GM12878 (cell line): ENCODE measurements around the gene TXNDC8. TPM values are rescaled to one million over a fixed set of nuclear protein-coding genes. Genes with fewer than 3 reads are reported as not detected.

Experiments used
- ATAC-seq: fragments of 200-7000 bp; cut with Tn5 transposase; 3 replicates; pipeline ENCODE4 v1.9.1; 2020; ENCODE audit warnings: mild to moderate bottlenecking, moderate library complexity
- BruUV-seq: library from RNA; stranded (reverse); fragments of 400-500 nt; replicated peaks from 2 replicates; lab custom pipeline; 2021; lab: Mats Ljungman, UMichigan
- CTCF ChIA-PET: fragments of 300-600 bp; sonication (Branson Sonifier 250); formaldehyde crosslinking; extraction: SDS; loops from one replicate; lab custom pipeline; 2021; ENCODE audit warnings: inconsistent platforms; lab: Yijun Ruan, JAX
- POLR2A ChIA-PET: fragments of 350-600 bp; formaldehyde crosslinking; extraction: SDS; loops from one replicate; lab custom pipeline; 2021; ENCODE audit warnings: inconsistent platforms; lab: Charles Lee
- RAD21 ChIA-PET: fragments of 300-600 bp; sonication (Branson Sonifier 250); formaldehyde crosslinking; loops from one replicate; lab custom pipeline; 2023; ENCODE audit warnings: antibody characterized with exemption; ENCODE audit not compliant: unreplicated experiment; lab: Charles Lee
- SMC1A ChIA-PET: fragments of 300-600 bp; sonication (Branson Sonifier 250); formaldehyde crosslinking; loops from one replicate; lab custom pipeline; 2023; ENCODE audit not compliant: unreplicated experiment, uncharacterized antibody; lab: Charles Lee
- DNase-seq: peaks from one replicate; pipeline ENCODE4 v3.0.0-alpha.2; 2011; ENCODE audit warnings: low read depth, low spot score
- FAIRE-seq: peaks from 3 replicates; lab custom pipeline; 2011; peaks lifted over from hg19 to GRCh38; lab: Jason Lieb, UNC
- H2AFZ ChIP-seq: 2 replicates; pipeline ENCODE4 v1.6.0; 2011; ENCODE audit warnings: low read depth, low read length, control low read depth; ENCODE audit not compliant: control insufficient read depth
- H3K27ac ChIP-seq: 2 replicates; pipeline ENCODE4 v1.5.1; 2011; ENCODE audit warnings: control low read depth; ENCODE audit not compliant: control insufficient read depth, insufficient read depth
- H3K27me3 ChIP-seq, 2 experiments: replicated peaks in 1 of 2; 2 replicates each; pipeline versions ENCODE4 v1.6.0 to v1.6.1; 2011; ENCODE audit warnings: low read length in 1 of 2; ENCODE audit not compliant: control insufficient read depth in 2 of 2, insufficient read depth in 2 of 2
- H3K36me3 ChIP-seq, 2 experiments: 2 replicates each; pipeline ENCODE4 v1.5.1; 2011; ENCODE audit warnings: low read length in 1 of 2; ENCODE audit not compliant: control insufficient read depth in 2 of 2, insufficient read depth in 2 of 2
- H3K4me1 ChIP-seq: 2 replicates; pipeline ENCODE4 v1.6.1; 2011; ENCODE audit warnings: mild to moderate bottlenecking, low read length, moderate library complexity, mixed read lengths; ENCODE audit not compliant: control insufficient read depth, insufficient read depth
- H3K4me2 ChIP-seq: 2 replicates; pipeline ENCODE4 v1.6.0; 2011; ENCODE audit warnings: control low read depth; ENCODE audit not compliant: control insufficient read depth, insufficient read depth
- H3K4me3 ChIP-seq: fragments of 200-600 bp; sonication (generic); 2 replicates; pipeline ENCODE4 v1.5.1; 2016
- H3K79me2 ChIP-seq: 2 replicates; pipeline ENCODE4 v1.6.0; 2011; ENCODE audit warnings: low read length; ENCODE audit not compliant: control insufficient read depth, insufficient read depth
- H3K9ac ChIP-seq: 2 replicates; pipeline ENCODE4 v1.8.0; 2011; ENCODE audit warnings: low read length, control low read depth, mixed read lengths; ENCODE audit not compliant: control insufficient read depth, insufficient read depth
- H3K9me3 ChIP-seq: replicated peaks from 3 replicates; pipeline ENCODE4 v1.5.1; 2011; ENCODE audit warnings: mild to moderate bottlenecking, low read length; ENCODE audit not compliant: control insufficient read depth, insufficient read depth
- H4K20me1 ChIP-seq: 2 replicates; pipeline ENCODE4 v1.6.0; 2011; ENCODE audit not compliant: control insufficient read depth, insufficient read depth
- BCL3 ChIP-seq: IDR thresholded peaks from 2 replicates; pipeline ENCODE4 v1.6.1; 2011; ENCODE audit warnings: borderline replicate concordance, low read depth, mild to moderate bottlenecking, moderate library complexity, low read length; ENCODE audit not compliant: insufficient read depth, poor library complexity, severe bottlenecking
- CEBPZ ChIP-seq: fragments of 150-350 bp; IDR thresholded peaks from 2 replicates; pipeline ENCODE4 v1.6.1; 2016; ENCODE audit warnings: low read depth, low read length
- IKZF2 ChIP-seq, 2 experiments: fragments of 450-650 bp; IDR thresholded peaks; 2 replicates each; pipeline ENCODE4 v1.6.1; 2017; ENCODE audit warnings: mild to moderate bottlenecking in 2 of 2, moderate library complexity in 2 of 2
- MTA3 ChIP-seq: IDR thresholded peaks from 2 replicates; pipeline ENCODE4 v1.6.1; 2012; ENCODE audit warnings: low read length, inconsistent platforms, borderline replicate concordance
- NFXL1 ChIP-seq: fragments of 450-650 bp; IDR thresholded peaks from 2 replicates; pipeline ENCODE4 v1.6.1; 2017; ENCODE audit warnings: antibody characterized with exemption, mild to moderate bottlenecking, borderline replicate concordance
- WGBS: methylation state at CpG from one replicate; pipeline ENCODE4 v1.1.6; 2016; ENCODE audit warnings: low lambda C conversion rate; ENCODE audit not compliant: insufficient replicate concordance, insufficient coverage; ENCODE audit errors: missing lambda C conversion rate; 5-methylcytosine and 5-hydroxymethylcytosine counted together
- in situ Hi-C: fragments of 300-500 bp; cut with MboI; formaldehyde crosslinking; loops from 9 replicates; pipeline ENCODE4 v1.14.3; 2018; ENCODE audit warnings: mixed read lengths
- intact Hi-C: fragments of 100-400 bp; cut with micrococcal nuclease; formaldehyde crosslinking; loops from one replicate; pipeline ENCODE4 v1.14.2; 2022; ENCODE audit not compliant: unreplicated experiment
- polyA plus RNA-seq, 11 experiments: library from polyadenylated mRNA; depleted of rRNA in 4 of 11; unstranded in 6 of 11; stranded (reverse) in 5 of 11; fragments of >200 nt; fragmentation: Nextera tagmentation in 4 of 11; fragmentation: Illumina TruSeq in 1 of 11; extraction: Ambion mirVana in 4 of 11; extraction: Trizol in 1 of 11; gene quantifications; 1 replicate in 1 of 11; 2 replicates in 10 of 11; pipeline versions ENCODE4 v1.2.1 to v1.2.3, GENCODE V29; 2011 to 2016; ENCODE audit warnings: inconsistent platforms in 2 of 11, missing spikeins in 2 of 11, low read depth in 1 of 11
- total RNA-seq, 4 experiments: library from RNA; depleted of rRNA in 3 of 4; stranded (reverse); fragments of >200 nt in 3 of 4; fragmentation: Illumina TruSeq in 1 of 4; extraction: Trizol in 1 of 4; gene quantifications; 2 replicates each; pipeline versions ENCODE4 v1.2.1 to v1.2.3, GENCODE V29; 2013 to 2021
- TF ChIP-seq, protein P1 (sequence below): fragments of 450-650 bp; IDR thresholded peaks from 2 replicates; pipeline ENCODE4 v1.6.1; 2017; ENCODE audit warnings: mild to moderate bottlenecking, low read depth, inconsistent platforms; ENCODE audit not compliant: poor library complexity, severe bottlenecking
- TF ChIP-seq, protein P2 (sequence below): fragments of 150-350 bp; IDR thresholded peaks from 2 replicates; pipeline ENCODE4 v1.6.1; 2014; ENCODE audit warnings: mild to moderate bottlenecking, low read depth, low read length
- TF ChIP-seq, protein P3 (sequence below): fragments of 450-650 bp; conservative IDR thresholded peaks from 2 replicates; pipeline ENCODE4 v1.6.1; 2017; ENCODE audit warnings: mild to moderate bottlenecking, moderate library complexity

The TXNDC8 gene
- total and polyA plus RNA-seq, 10 of the 15 experiments (the other 5 are each of a cell fraction or from before 2014, with no cell fraction given), result not detected

DNA sequence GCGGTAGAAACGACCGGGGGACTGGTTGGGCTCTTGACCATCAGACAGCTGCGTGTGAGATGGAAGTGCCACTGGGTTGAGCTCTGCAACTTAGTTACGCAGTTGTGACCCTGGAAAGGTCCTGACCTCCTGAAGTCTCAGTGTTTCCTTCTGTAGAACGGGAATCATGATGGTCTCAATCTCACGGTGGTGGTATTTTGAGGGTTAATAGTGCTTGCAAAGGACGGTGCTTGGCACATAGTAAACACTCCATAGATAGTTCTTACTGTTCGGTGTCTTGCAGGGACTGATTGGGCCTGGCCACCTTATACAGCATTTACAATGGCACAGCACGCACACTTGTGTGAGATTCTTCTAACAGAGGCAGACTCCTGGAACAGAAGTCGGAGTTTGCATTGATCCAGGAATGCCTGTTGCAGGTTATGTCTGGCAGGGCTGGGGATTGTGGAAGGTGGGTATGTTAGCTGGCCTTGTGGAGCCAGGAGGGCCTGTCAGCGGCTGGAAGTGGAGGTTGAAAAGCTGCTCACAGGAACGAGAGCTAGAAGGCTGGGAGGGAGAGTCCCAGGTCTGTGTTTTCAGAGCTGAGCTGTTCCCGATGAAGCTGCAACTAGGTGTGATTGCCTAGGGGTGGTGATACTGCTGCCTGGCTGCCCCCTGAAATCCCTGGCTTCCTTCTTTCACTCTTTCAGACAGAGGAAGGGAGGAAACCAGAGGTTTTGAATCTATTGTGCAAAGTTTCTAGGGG, 80.4 kb downstream of the TXNDC8 start:
- WGBS, result under 1% methylated on average over 14 of the region's 14 CpGs
- in situ Hi-C loops, result no loop called here
- TF ChIP-seq CEBPZ, result no peak
- TF ChIP-seq BCL3, result no peak
- TF ChIP-seq, protein P1, sequence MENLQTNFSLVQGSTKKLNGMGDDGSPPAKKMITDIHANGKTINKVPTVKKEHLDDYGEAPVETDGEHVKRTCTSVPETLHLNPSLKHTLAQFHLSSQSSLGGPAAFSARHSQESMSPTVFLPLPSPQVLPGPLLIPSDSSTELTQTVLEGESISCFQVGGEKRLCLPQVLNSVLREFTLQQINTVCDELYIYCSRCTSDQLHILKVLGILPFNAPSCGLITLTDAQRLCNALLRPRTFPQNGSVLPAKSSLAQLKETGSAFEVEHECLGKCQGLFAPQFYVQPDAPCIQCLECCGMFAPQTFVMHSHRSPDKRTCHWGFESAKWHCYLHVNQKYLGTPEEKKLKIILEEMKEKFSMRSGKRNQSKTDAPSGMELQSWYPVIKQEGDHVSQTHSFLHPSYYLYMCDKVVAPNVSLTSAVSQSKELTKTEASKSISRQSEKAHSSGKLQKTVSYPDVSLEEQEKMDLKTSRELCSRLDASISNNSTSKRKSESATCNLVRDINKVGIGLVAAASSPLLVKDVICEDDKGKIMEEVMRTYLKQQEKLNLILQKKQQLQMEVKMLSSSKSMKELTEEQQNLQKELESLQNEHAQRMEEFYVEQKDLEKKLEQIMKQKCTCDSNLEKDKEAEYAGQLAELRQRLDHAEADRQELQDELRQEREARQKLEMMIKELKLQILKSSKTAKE, result peak; percentile 26
- TF ChIP-seq, protein P2, sequence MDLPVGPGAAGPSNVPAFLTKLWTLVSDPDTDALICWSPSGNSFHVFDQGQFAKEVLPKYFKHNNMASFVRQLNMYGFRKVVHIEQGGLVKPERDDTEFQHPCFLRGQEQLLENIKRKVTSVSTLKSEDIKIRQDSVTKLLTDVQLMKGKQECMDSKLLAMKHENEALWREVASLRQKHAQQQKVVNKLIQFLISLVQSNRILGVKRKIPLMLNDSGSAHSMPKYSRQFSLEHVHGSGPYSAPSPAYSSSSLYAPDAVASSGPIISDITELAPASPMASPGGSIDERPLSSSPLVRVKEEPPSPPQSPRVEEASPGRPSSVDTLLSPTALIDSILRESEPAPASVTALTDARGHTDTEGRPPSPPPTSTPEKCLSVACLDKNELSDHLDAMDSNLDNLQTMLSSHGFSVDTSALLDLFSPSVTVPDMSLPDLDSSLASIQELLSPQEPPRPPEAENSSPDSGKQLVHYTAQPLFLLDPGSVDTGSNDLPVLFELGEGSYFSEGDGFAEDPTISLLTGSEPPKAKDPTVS, result no peak
- TF ChIP-seq MTA3, result no peak
- TF ChIP-seq NFXL1, result no peak
- 0 out of 4 replicates have a peak, but pooled peaks of 1 of the 2 experiments have one; percentile 14 for TF ChIP-seq IKZF2 (IDR thresholded peaks at IDR 0.05)
- TF ChIP-seq, protein P3, sequence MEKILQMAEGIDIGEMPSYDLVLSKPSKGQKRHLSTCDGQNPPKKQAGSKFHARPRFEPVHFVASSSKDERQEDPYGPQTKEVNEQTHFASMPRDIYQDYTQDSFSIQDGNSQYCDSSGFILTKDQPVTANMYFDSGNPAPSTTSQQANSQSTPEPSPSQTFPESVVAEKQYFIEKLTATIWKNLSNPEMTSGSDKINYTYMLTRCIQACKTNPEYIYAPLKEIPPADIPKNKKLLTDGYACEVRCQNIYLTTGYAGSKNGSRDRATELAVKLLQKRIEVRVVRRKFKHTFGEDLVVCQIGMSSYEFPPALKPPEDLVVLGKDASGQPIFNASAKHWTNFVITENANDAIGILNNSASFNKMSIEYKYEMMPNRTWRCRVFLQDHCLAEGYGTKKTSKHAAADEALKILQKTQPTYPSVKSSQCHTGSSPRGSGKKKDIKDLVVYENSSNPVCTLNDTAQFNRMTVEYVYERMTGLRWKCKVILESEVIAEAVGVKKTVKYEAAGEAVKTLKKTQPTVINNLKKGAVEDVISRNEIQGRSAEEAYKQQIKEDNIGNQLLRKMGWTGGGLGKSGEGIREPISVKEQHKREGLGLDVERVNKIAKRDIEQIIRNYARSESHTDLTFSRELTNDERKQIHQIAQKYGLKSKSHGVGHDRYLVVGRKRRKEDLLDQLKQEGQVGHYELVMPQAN, result no peak; the same call in 1 of the 2 replicates

More for the DNA sequence above, 80.4 kb downstream of the TXNDC8 start:
- ChIA-PET RAD21 (interaction anchor here (0.7 to 3.1 kb wide), 18 partner anchors 10 to 366 kb away, joined by 3 to 16 read pairs (median 4); no protein-coding TSS in a partner anchor), POLR2A (interaction anchor here (0.6 to 1.6 kb wide), 9 partner anchors 25 to 345 kb away, joined by 3 to 6 read pairs (median 4); no protein-coding TSS in a partner anchor), CTCF (interaction anchor here (0.7 to 2.3 kb wide), 11 partner anchors 9 to 366 kb away, joined by 3 to 8 read pairs (median 3); no protein-coding TSS in a partner anchor), SMC1A (interaction anchor here (0.9 to 3.0 kb wide), 11 partner anchors 7 to 1127 kb away, joined by 3 to 13 read pairs (median 5); no protein-coding TSS in a partner anchor)
- Histone ChIP-seq H3K4me1 (peaks cover 24% of the 10 kb centered on the region), H3K4me2 (peak overlapping the region; percentile 100), H3K79me2 (peaks cover 52% of the 10 kb centered on the region), H3K27me3 (no peaks in the 10 kb centered on the region), H3K36me3 (no peaks in the 10 kb centered on the region), H2AFZ (peak overlapping the region; percentile 86), H3K9ac (peak overlapping the region; percentile 92), H4K20me1 (no peaks in the 10 kb centered on the region), H3K9me3 (no peaks in the 10 kb centered on the region), H3K4me3 (peak overlapping the region; percentile 74), H3K27ac (peak overlapping the region; percentile 91)
- no peak for DNase-seq
- ATAC-seq, result peak; percentile 9
- no peak for FAIRE-seq
- intact Hi-C loops, result loop anchor here (5.0 to 10.0 kb wide), 4 partner anchors 202 to 1378 kb away; partner anchors contain the start of gene DNAJC25
- BruUV-seq, result TSS peak; percentile 92
